NB4 (cell line): ENCODE data around the gene CCL4.
A peak's percentile ranks its signal among the peaks of the same experiment; 100 is the strongest.

Experiments
- DNase-seq: peaks from one replicate; pipeline ENCODE4 v3.0.0; 2010; ENCODE audit warnings: low read depth
- H3K4me3 ChIP-seq: one replicate; pipeline ENCODE4 v1.5.1; 2011; ENCODE audit warnings: mild to moderate bottlenecking, low read depth, low read length, moderate library complexity
- CTCF ChIP-seq: IDR thresholded peaks from one replicate; pipeline ENCODE4 v1.5.1; 2012; ENCODE audit warnings: low read depth, low read length
- MAX ChIP-seq: IDR thresholded peaks from 2 replicates; pipeline ENCODE4 v1.6.1; 2011; ENCODE audit warnings: low read depth, low read length
- MYC ChIP-seq: IDR thresholded peaks from 2 replicates; pipeline ENCODE4 v1.6.1; 2011; ENCODE audit warnings: low read depth, low read length
- POLR2A ChIP-seq: IDR thresholded peaks from 2 replicates; pipeline ENCODE4 v1.6.1; 2011; ENCODE audit warnings: mild to moderate bottlenecking; ENCODE audit not compliant: insufficient read length; ENCODE audit errors: extremely low read depth

CCL4 gene

GRCh38 chr17:36148559-36149295 is 45.1 kb downstream of the CCL4 start:
- H3K4me3 ChIP-seq, result peak overlapping the region; percentile 61
- DNase-seq, result peak; percentile 99
- TF ChIP-seq MAX (no peak), CTCF (peak; percentile 100), MYC (no peak), POLR2A (peak; percentile 10)

DNA sequence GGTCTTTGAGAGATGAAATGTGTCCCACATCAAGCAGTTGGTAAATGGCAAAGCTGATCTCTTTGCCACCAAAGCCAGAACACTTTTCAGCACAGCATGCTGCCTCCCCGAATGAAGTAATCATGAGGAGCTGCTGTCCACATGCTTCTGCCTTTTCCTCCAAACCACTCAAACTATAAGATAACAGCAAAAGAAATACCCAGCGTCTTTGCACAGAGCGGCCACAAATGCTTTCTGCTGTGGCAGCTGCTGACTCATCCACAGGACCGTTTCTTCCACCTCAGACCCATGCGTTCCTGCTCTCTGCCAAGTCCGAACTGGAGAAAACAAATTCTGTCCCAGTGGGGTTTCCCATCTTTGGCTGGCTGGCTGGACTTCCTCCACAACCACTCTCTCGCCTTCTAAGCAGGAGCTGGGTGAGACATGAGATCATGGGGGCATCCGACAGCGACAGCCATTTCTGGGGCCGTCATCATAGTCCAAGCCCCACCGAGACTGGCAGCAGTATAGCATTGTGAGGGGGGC is 45.7 kb downstream of the CCL4 start:
- H3K4me3 ChIP-seq, result peak overlapping the region; percentile 61
- TF ChIP-seq CTCF (no peak), POLR2A (peak; percentile 20), MAX (peak; percentile 94), MYC (peak; percentile 97; the same call in 1 of the 2 replicates)
- DNase-seq, result peak; percentile 99

DNA sequence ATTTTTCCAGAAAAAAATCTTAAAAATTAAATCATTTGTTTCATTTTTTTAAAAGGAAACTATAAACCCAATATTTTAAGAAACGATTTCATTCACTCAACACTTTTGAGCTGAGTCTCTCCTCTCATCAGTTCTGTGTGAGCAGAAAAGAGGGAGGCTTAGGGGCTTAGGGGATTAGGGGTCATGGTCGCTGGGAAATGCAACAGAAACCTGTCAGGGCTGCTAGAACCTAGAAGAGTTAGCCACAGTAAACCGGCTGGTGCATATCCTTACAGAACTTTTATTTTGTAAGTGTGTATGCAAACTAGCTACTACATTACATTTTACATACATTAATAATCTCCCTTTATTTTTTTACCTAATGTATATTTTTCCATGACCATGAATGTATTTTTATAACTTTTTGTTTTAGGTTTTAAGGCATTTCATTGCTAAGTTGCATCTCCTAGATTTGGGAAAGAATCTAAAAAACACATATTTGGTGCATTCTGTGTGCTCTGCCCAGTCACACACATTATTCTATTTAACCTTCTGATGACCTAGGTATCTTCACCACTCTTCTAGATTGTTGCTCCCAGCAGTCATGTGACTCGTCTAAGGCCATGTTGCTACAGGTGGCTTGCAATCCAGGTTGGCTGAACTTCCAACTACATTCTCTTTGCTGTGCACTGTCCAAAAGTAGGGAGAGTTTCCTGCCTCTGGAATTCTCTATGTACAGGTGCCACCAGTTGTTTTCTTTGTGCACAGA is 48.4 kb downstream of the CCL4 start:
- H3K4me3 ChIP-seq, result no peak overlapping the region
- TF ChIP-seq CTCF (no peak), MAX (no peak), MYC (no peak), POLR2A (no peak)
- DNase-seq, result no peak

DNA sequence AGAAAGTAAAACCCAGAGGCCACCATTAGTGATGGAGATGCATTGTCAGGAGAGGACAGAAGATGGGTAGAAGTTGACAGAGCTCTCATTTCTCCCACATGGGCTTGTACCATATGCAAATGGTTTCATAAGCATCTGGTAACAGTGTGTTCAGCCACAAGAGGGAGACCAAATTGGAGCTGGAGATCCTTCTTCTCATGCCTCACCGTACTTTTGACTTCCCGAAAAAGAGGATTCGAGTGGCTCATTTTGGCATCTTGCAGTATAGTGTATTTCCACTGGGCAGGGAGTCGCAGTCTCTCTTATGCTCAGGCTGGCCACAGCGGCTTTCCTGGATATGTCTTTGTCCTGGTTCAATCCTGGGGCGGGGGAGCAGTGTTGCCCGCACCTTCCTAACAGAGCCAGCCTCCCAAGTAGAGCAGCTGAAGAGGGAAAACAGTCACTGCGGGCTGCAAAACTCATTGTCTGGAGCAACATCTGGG is 49.1 kb downstream of the CCL4 start:
- no peak for TF ChIP-seq MYC
- peak; percentile 36 for TF ChIP-seq CTCF
- peak; percentile 60 for DNase-seq
- H3K4me3 ChIP-seq, result no peak overlapping the region

GRCh38 chr17:36153895-36154610 is 50.4 kb downstream of the CCL4 start:
- peak; percentile 51 for DNase-seq
- TF ChIP-seq POLR2A (no peak), MAX (no peak), MYC (no peak), CTCF (no peak)
- no peak overlapping the region for H3K4me3 ChIP-seq
